HG03457 (cell line): Measurements from ENCODE around the gene ARPP19.
"Not testable (repeated sequence)": the region's sequence is repeated elsewhere in the genome, so short reads cannot be mapped to it uniquely, and the experiment has no call there.

ENCODE experiments used
- ATAC-seq: cut with Tn5 transposase; IDR thresholded peaks from one replicate; pipeline ENCODE4 v1.9.1; 2021; ENCODE audit warnings: moderate number of reproducible peaks; ENCODE audit not compliant: unreplicated experiment

The ARPP19 gene

GRCh38 chr15:52551762-52552161 is 17.1 kb downstream of the ARPP19 start:
- ATAC-seq, result no peak

GRCh38 chr15:52551186-52551585 is 17.6 kb downstream of the ARPP19 start:
- ATAC-seq, result not testable (repeated sequence)

GRCh38 chr15:52546031-52546751 is 22.6 kb downstream of the ARPP19 start:
- ATAC-seq, result no peak

- no peak for ATAC-seq
These were observed 28.3 kb downstream of the ARPP19 start for GRCh38 chr15:52540374-52541012.

GRCh38 chr15:52537459-52537858 is 31.4 kb downstream of the ARPP19 start:
- no peak for ATAC-seq

- ATAC-seq, result no peak
These were observed 36.4 kb downstream of the ARPP19 start for GRCh38 chr15:52532427-52532826.

- ATAC-seq, result no peak
These were observed 38.9 kb downstream of the ARPP19 start for GRCh38 chr15:52529940-52530339.

GRCh38 chr15:52529341-52529924 is 39.4 kb downstream of the ARPP19 start:
- ATAC-seq, result no peak

GRCh38 chr15:52528564-52529340 is 40.1 kb downstream of the ARPP19 start, which contains the start of gene MYO5A:
TSS of gene MYO5A (minus strand) at chr15:52528880. CDS start at chr15:52528806, 74 bp downstream.
- peak; percentile 79 for ATAC-seq

- ATAC-seq, result no peak
These were observed 40.8 kb downstream of the ARPP19 start for GRCh38 chr15:52527911-52528563.

GRCh38 chr15:52527196-52527910 is 41.5 kb downstream of the ARPP19 start:
- no peak for ATAC-seq

- ATAC-seq, result no peak
These were observed 44.4 kb downstream of the ARPP19 start for GRCh38 chr15:52524223-52525136.

GRCh38 chr15:52523647-52524046 is 45.2 kb downstream of the ARPP19 start:
- ATAC-seq, result no peak

GRCh38 chr15:52523192-52523591 is 45.6 kb downstream of the ARPP19 start:
- ATAC-seq, result no peak

GRCh38 chr15:52521682-52522081 is 47.1 kb downstream of the ARPP19 start:
- no peak for ATAC-seq

GRCh38 chr15:52520421-52520820 is 48.4 kb downstream of the ARPP19 start:
- no peak for ATAC-seq

- ATAC-seq, result no peak
These were observed 50.1 kb downstream of the ARPP19 start for GRCh38 chr15:52518487-52519371.

GRCh38 chr15:52517014-52517413 is 51.8 kb downstream of the ARPP19 start:
- ATAC-seq, result no peak
